ENCODE results near the gene RPS6KA1.

RPS6KA1 gene

DNA sequence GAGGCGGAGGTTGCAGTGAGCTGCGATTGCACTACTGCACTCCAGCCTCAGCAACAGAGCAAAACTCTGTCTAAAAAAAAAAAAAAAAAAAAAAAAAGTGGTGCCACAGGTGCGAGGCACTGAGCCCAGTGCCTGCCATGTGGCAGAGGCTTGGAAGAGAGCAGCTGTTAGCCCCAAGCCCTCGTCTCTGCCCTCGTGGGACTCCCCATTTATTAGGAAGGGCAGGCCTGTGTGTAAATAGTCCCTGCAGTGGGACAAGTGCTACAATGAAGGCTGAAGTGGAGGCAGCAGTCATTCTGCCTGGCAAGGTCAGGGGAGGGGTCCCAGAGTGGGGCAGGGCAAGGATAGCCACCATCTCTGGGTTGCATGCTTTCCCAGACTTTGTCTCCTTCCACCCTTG lies 6.5 kb downstream of the RPS6KA1 start:
- POLR2A ChIA-PET, result no interaction called here
- TF ChIP-seq, protein P1, sequence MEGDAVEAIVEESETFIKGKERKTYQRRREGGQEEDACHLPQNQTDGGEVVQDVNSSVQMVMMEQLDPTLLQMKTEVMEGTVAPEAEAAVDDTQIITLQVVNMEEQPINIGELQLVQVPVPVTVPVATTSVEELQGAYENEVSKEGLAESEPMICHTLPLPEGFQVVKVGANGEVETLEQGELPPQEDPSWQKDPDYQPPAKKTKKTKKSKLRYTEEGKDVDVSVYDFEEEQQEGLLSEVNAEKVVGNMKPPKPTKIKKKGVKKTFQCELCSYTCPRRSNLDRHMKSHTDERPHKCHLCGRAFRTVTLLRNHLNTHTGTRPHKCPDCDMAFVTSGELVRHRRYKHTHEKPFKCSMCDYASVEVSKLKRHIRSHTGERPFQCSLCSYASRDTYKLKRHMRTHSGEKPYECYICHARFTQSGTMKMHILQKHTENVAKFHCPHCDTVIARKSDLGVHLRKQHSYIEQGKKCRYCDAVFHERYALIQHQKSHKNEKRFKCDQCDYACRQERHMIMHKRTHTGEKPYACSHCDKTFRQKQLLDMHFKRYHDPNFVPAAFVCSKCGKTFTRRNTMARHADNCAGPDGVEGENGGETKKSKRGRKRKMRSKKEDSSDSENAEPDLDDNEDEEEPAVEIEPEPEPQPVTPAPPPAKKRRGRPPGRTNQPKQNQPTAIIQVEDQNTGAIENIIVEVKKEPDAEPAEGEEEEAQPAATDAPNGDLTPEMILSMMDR (IDR thresholded peaks at IDR 0.05; ENCODE audit: control extremely low read depth, extremely low read depth, low read depth, missing control alignments), result no peak
- CTCF ChIA-PET, result interaction anchor here (1.9 to 8.9 kb wide), 4 partner anchors 29 to 253 kb away, joined by 4 to 49 read pairs (median 48); partner anchors contain the start of gene PIGV
- DNase-seq (ENCODE audit: extremely low spot score), result no peak

DNA sequence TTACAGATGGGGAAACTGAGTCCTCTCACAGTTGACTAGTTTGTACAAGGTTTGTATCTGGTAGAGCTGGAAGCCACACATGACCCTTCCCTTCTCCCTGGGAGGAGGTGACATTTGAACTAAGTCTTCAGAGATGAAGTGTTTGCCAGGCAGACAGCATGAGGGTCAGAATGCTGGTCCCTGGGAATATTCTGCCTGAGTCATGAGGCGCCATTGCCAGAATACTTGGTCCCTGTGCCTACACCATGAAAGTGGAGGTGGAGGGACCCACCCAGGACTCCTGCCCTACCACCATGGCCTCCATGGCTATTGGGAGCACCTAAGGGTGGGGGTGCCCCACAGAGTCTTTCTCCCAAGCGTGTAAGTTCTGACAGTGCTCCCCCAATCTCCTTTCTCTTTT lies 7.0 kb downstream of the RPS6KA1 start:
- ChIA-PET CTCF (interaction anchor here (1.7 to 6.7 kb wide), 6 partner anchors 11 to 274 kb away, joined by 4 to 146 read pairs (median 42); partner anchors contain the start of genes PIGV and RPS6KA1), POLR2A (no interaction called here)
- DNase-seq (ENCODE audit: extremely low spot score), result no peak
- TF ChIP-seq, protein P1 (IDR thresholded peaks at IDR 0.05; ENCODE audit: control extremely low read depth, extremely low read depth, low read depth, missing control alignments), result no peak

- ChIA-PET CTCF (interaction anchor here (0.8 to 6.7 kb wide), 39 partner anchors 10 to 790 kb away, joined by 3 to 146 read pairs (median 5); partner anchors contain the start of genes HMGN2, PIGV and RPS6KA1), POLR2A (interaction anchor here (0.5 to 1.4 kb wide), 2 partner anchors 10 to 269 kb away, joined by 4 to 5 read pairs; no protein-coding TSS in a partner anchor)
- peak; percentile 68 for DNase-seq (ENCODE audit: extremely low spot score)
- TF ChIP-seq, protein P1 (IDR thresholded peaks at IDR 0.05; ENCODE audit: control extremely low read depth, extremely low read depth, low read depth, missing control alignments), result peak; percentile 56
Observed at GRCh38 chr1:26537951-26538352, 8.4 kb downstream of the RPS6KA1 start.

GRCh38 chr1:26538480-26539412 lies 9.2 kb downstream of the RPS6KA1 start:
- TF ChIP-seq, protein P1 (IDR thresholded peaks at IDR 0.05; ENCODE audit: control extremely low read depth, extremely low read depth, low read depth, missing control alignments), result peak; percentile 66
- POLR2A ChIA-PET, result interaction anchor here (1.4 kb wide), 1 partner anchor 10 kb away, joined by 4 read pairs; no protein-coding TSS in a partner anchor
- peak; percentile 60 for DNase-seq (ENCODE audit: extremely low spot score)
- CTCF ChIA-PET, result interaction anchor here (0.7 to 6.7 kb wide), 44 partner anchors 9 to 789 kb away, joined by 3 to 146 read pairs (median 5); partner anchors contain the start of genes HMGN2, PIGV and RPS6KA1

DNA sequence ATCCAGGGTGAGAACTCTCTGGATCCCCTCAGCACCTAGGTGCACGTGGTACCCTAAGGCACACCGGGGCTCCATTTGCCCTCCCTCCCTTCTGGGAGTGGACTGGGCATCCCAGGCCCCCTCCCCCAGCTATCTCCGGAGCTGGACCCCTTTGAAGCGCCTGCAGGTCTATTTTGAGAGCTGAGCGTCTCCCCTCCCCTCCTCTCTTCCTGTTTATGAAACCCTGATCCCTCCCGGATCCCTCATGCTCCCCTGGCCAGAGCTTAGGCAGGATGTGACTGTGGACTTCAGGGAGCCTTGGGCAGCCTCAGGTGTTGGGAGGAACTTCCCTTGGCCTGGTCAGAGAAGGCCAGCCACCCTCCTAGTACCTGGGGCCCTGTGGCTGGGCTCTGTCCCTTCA lies 10.2 kb downstream of the RPS6KA1 start:
- CTCF ChIA-PET, result interaction anchor here (0.8 to 6.7 kb wide), 14 partner anchors 8 to 294 kb away, joined by 3 to 146 read pairs (median 20); partner anchors contain the start of genes PIGV and RPS6KA1
- TF ChIP-seq, protein P1 (IDR thresholded peaks at IDR 0.05; ENCODE audit: control extremely low read depth, extremely low read depth, low read depth, missing control alignments), result no peak
- POLR2A ChIA-PET, result no interaction called here
- no peak for DNase-seq (ENCODE audit: extremely low spot score)

- ChIA-PET CTCF (interaction anchor here (1.5 to 6.7 kb wide), 9 partner anchors 7 to 249 kb away, joined by 3 to 146 read pairs (median 36); partner anchors contain the start of genes PIGV and RPS6KA1), POLR2A (no interaction called here)
- DNase-seq (ENCODE audit: extremely low spot score), result no peak
- TF ChIP-seq, protein P1 (IDR thresholded peaks at IDR 0.05; ENCODE audit: control extremely low read depth, extremely low read depth, low read depth, missing control alignments), result no peak
Observed at GRCh38 chr1:26540351-26540750, 10.8 kb downstream of the RPS6KA1 start.
